ENCODE measurements around the gene GALNTL6. TPM values are rescaled to one million over a fixed set of nuclear protein-coding genes. Genes with fewer than 3 reads are reported as not detected.

GALNTL6 gene
- total and polyA plus RNA-seq, 2 of the 4 experiments (the other 2 are of a cell fraction) = under 0.01 TPM; not detected in 1

DNA sequence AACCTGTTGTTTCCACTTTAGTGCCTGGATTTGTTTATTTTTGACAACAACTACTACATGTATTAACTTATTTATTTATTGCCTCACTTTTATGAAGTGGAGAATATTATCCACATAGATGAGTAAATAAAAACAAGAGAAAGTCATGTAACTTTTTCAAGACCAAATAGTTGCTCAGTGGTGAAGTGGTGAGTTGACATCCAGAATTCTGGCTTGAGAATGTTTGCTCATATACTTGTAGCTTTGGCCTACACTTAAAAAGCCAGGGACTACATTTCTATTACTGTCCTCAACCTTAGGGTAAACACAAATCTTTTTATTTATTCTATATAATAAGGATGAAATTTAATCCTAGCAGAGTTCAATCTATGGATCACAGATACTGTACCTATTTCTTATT, 47.7 kb upstream of the GALNTL6 start:
- no peak for DNase-seq

More for the DNA sequence above, 47.7 kb upstream of the GALNTL6 start:
- Histone ChIP-seq H2BK5ac (ENCODE audit: low read depth, low read length, poor library complexity, severe bottlenecking) (no peak overlapping the region), H3K9me3 (ENCODE audit: control insufficient read depth, insufficient read depth, low read length) (peaks cover 3% of the 10 kb centered on the region; the same call in 1 of the 2 replicates), H4K91ac (ENCODE audit: insufficient read depth, low read depth, low read length) (no peak overlapping the region), H2BK20ac (ENCODE audit: low read depth, low read length) (no peak overlapping the region), H3K56ac (ENCODE audit: extremely low read depth, insufficient read depth, low read length) (no peak overlapping the region), H2AK5ac (ENCODE audit: low read depth, low read length) (no peak overlapping the region), H3K9me1 (ENCODE audit: insufficient read depth, low read length) (no peaks in the 10 kb centered on the region), H3K4me3 (ENCODE audit: insufficient read depth, low read depth, low read length) (no peak overlapping the region), H3K27ac (ENCODE audit: insufficient read depth, low read length) (no peak overlapping the region), H4K20me1 (ENCODE audit: insufficient read depth, low read length) (no peaks in the 10 kb centered on the region), H3K4ac (ENCODE audit: low read depth, low read length) (no peak overlapping the region), H3K79me1 (ENCODE audit: low read depth in 1 of 2, low read length in 2 of 2) (no peaks in the 10 kb centered on the region), H2BK15ac (ENCODE audit: low read depth, low read length) (no peak overlapping the region), H2BK120ac (ENCODE audit: low read depth, low read length) (no peak overlapping the region), H3K4me1 (ENCODE audit: control insufficient read depth, insufficient read depth, low read length) (no peaks in the 10 kb centered on the region), H3K36me3 (ENCODE audit: control insufficient read depth, insufficient read depth, low read length) (no peaks in the 10 kb centered on the region), H3K4me2 (ENCODE audit: low read depth, low read length) (no peak overlapping the region), H3K9ac (ENCODE audit: low read depth, low read length) (no peak overlapping the region), H2AFZ (replicated peaks; ENCODE audit: low read length, poor library complexity) (no peak overlapping the region), H3K27me3 (ENCODE audit: control insufficient read depth, insufficient read depth, low read length) (no peaks in the 10 kb centered on the region), H4K8ac (ENCODE audit: low read depth in 2 of 2, low read length in 2 of 2) (no peak overlapping the region), H3K14ac (replicated peaks; ENCODE audit: low read depth, low read length) (no peak overlapping the region), H4K5ac (ENCODE audit: low read depth, low read length) (no peak overlapping the region), H3K18ac (ENCODE audit: low read depth, low read length) (no peak overlapping the region), H2AK9ac (replicated peaks; ENCODE audit: low read depth, low read length, poor library complexity) (no peak overlapping the region), H3K23ac (ENCODE audit: low read depth, low read length) (no peak overlapping the region)
- POLR2A ChIA-PET (ENCODE audit: unreplicated experiment) = no interaction called here
- dilution Hi-C loops (cut with HindIII; ENCODE audit: low sequenced_read_pairs, unreplicated experiment) (no loop called here), intact Hi-C loops (cut with micrococcal nuclease) (no loop called here), in situ Hi-C loops (cut with MboI; ENCODE audit: low sequenced_read_pairs) (no loop called here)
- ATAC-seq (ENCODE audit: low read depth) = no peak
- TF ChIP-seq FOS (IDR thresholded peaks at IDR 0.05; ENCODE audit: low read depth, low read length) (no peak), CHD1 (IDR thresholded peaks at IDR 0.05; ENCODE audit: low read depth, low read length) (no peak), RAD21 (IDR thresholded peaks at IDR 0.05; ENCODE audit: low read length) (no peak), MAFK (IDR thresholded peaks at IDR 0.05; ENCODE audit: low read depth, low read length) (no peak), CEBPB (IDR thresholded peaks at IDR 0.05; ENCODE audit: low read depth, low read length) (no peak), MAZ (IDR thresholded peaks at IDR 0.05; ENCODE audit: borderline replicate concordance, low read depth, low read length) (no peak), RCOR1 (IDR thresholded peaks at IDR 0.05; ENCODE audit: insufficient replicate concordance, low read length) (no peak), SMC3 (IDR thresholded peaks at IDR 0.05; ENCODE audit: low read depth, low read length) (no peak), NFE2L2 (IDR thresholded peaks at IDR 0.05; ENCODE audit: low read depth, low read length) (no peak), POLR2A (IDR thresholded peaks at IDR 0.05; ENCODE audit: low read depth, low read length) (no peak)
- TF ChIP-seq, protein P1, sequence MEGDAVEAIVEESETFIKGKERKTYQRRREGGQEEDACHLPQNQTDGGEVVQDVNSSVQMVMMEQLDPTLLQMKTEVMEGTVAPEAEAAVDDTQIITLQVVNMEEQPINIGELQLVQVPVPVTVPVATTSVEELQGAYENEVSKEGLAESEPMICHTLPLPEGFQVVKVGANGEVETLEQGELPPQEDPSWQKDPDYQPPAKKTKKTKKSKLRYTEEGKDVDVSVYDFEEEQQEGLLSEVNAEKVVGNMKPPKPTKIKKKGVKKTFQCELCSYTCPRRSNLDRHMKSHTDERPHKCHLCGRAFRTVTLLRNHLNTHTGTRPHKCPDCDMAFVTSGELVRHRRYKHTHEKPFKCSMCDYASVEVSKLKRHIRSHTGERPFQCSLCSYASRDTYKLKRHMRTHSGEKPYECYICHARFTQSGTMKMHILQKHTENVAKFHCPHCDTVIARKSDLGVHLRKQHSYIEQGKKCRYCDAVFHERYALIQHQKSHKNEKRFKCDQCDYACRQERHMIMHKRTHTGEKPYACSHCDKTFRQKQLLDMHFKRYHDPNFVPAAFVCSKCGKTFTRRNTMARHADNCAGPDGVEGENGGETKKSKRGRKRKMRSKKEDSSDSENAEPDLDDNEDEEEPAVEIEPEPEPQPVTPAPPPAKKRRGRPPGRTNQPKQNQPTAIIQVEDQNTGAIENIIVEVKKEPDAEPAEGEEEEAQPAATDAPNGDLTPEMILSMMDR (conservative IDR thresholded peaks at IDR 0.05; ENCODE audit: low read depth, low read length) = no peak
- TF ChIP-seq, protein P2, sequence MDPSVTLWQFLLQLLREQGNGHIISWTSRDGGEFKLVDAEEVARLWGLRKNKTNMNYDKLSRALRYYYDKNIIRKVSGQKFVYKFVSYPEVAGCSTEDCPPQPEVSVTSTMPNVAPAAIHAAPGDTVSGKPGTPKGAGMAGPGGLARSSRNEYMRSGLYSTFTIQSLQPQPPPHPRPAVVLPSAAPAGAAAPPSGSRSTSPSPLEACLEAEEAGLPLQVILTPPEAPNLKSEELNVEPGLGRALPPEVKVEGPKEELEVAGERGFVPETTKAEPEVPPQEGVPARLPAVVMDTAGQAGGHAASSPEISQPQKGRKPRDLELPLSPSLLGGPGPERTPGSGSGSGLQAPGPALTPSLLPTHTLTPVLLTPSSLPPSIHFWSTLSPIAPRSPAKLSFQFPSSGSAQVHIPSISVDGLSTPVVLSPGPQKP (IDR thresholded peaks at IDR 0.05; ENCODE audit: borderline replicate concordance, low read depth, low read length) = no peak
- CTCF ChIA-PET = no interaction called here
- BruUV-seq (replicated peaks) = no TSS peak
